ENCODE results near the gene BACH2. TPM values are rescaled to one million over a fixed set of nuclear protein-coding genes. Genes with fewer than 3 reads are reported as not detected.

The BACH2 gene
- total and polyA plus RNA-seq, 2 of the 8 experiments (the other 6 are each of a cell fraction or from before 2014, with no cell fraction given): 1.9 to 5.9 TPM

- Histone ChIP-seq H3K9me3 (ENCODE audit: insufficient read depth in 2 of 2, low read depth in 1 of 2, low read length in 1 of 2) (peaks cover 2 to 6% of the 10 kb centered on the region in 2 experiments; a peak in 3 of 4 replicates), H3K9ac (replicated peaks in 1 of 4; ENCODE audit: extremely low read depth in 1 of 4, low read depth in 3 of 4, low read length in 3 of 4) (no peak overlapping the region), H3K4me2 (ENCODE audit: insufficient read depth in 1 of 2, low read depth in 2 of 2, low read length in 2 of 2) (no peak overlapping the region), H4K91ac (replicated peaks; ENCODE audit: insufficient read length, low read length) (no peak overlapping the region), H3K36me3 (ENCODE audit: control insufficient read depth in 2 of 4, insufficient read depth in 4 of 4, low read length in 3 of 4) (peaks cover 0 to 5% (median 0%) of the 10 kb centered on the region in 4 experiments; a peak in 2 of 8 replicates), H4K5ac (ENCODE audit: insufficient read length, low read depth, low read length) (no peak overlapping the region), H3K23me2 (ENCODE audit: low read depth, low read length) (no peaks in the 10 kb centered on the region), H2BK120ac (replicated peaks; ENCODE audit: low read depth, low read length) (no peak overlapping the region), H2AK5ac (ENCODE audit: low read depth, low read length) (no peak overlapping the region), H2BK12ac (ENCODE audit: low read depth, low read length) (no peak overlapping the region), H3K14ac (ENCODE audit: insufficient read length) (no peak overlapping the region), H3K79me2 (ENCODE audit: control insufficient read depth in 1 of 2, insufficient read depth in 2 of 2, low read length in 2 of 2) (no peaks in the 10 kb centered on the region), H3K18ac (ENCODE audit: extremely low read depth, low read length) (no peak overlapping the region), H2BK20ac (ENCODE audit: low read length) (no peak overlapping the region), H4K20me1 (replicated peaks in 1 of 2; ENCODE audit: control insufficient read depth in 1 of 2, insufficient read depth in 2 of 2, low read length in 2 of 2) (peaks cover 0 to 3% of the 10 kb centered on the region in 2 experiments), H3K4me3 (ENCODE audit: extremely low read depth in 1 of 4, insufficient read depth in 2 of 4, low read depth in 3 of 4, low read length in 4 of 4) (no peak overlapping the region), H3K23ac (ENCODE audit: insufficient read length) (no peak overlapping the region), H2BK5ac (ENCODE audit: low read depth, low read length) (no peak overlapping the region), H3K79me1 (ENCODE audit: low read depth, low read length) (no peaks in the 10 kb centered on the region; the same call in 1 of the 2 replicates), H2AFZ (ENCODE audit: low read length) (0 out of 2 replicates have a peak overlapping the region, but pooled peaks have one; percentile 2), H2BK15ac (ENCODE audit: low read length) (no peak overlapping the region), H3K56ac (replicated peaks; ENCODE audit: insufficient read length, low read depth, low read length) (no peak overlapping the region), H4K8ac (ENCODE audit: extremely low read depth, insufficient read depth, low read length) (no peak overlapping the region), H3K4me1 (replicated peaks in 1 of 4; ENCODE audit: control insufficient read depth in 3 of 4, insufficient read depth in 4 of 4, low read length in 3 of 4) (peaks cover 0 to 7% (median 2%) of the 10 kb centered on the region in 4 experiments; a peak in 2 of 7 replicates), H3K27ac (ENCODE audit: low read depth, low read length) (no peak overlapping the region), H3K4ac (replicated peaks; ENCODE audit: insufficient read length, low read depth, low read length) (no peak overlapping the region), H3K27me3 (replicated peaks in 1 of 4; ENCODE audit: control insufficient read depth in 3 of 4, extremely low read depth in 1 of 4, insufficient read depth in 3 of 4, low read length in 3 of 4) (no peaks in the 10 kb centered on the region)
- 79% methylated on average over 3 of the region's 3 CpGs; no CpG with 5 or more reads in 1 of the 2 experiments for WGBS, 2 experiments (ENCODE audit: extremely low coverage in 1 of 2, insufficient coverage in 1 of 2, insufficient read length in 1 of 2, insufficient replicate concordance in 2 of 2, low coverage in 1 of 2, low lambda C conversion rate in 2 of 2, missing lambda C conversion rate in 1 of 2)
- ChIA-PET CTCF (ENCODE audit: partially characterized antibody) (no interaction called here), POLR2A (ENCODE audit: partially characterized antibody) (no interaction called here)
- DNase-seq (ENCODE audit: low read depth in 1 of 2, low spot score in 2 of 2) (no peak), FAIRE-seq (no peak)
- TF ChIP-seq ASH2L (IDR thresholded peaks at IDR 0.05; ENCODE audit: low read length) (no peak), USF2 (IDR thresholded peaks at IDR 0.05; ENCODE audit: low read length) (peak; percentile 32; the same call in 1 of the 2 replicates), SIX5 (IDR thresholded peaks at IDR 0.05; ENCODE audit: low read depth, low read length) (peak; percentile 8; the same call in 1 of the 2 replicates)
Measured at GRCh38 chr6:90192857-90193256, 103.8 kb downstream of the BACH2 start.
